Mesenchymal stem cell (in vitro differentiated cells and primary cell): ENCODE results near the gene KLHL2.

Source experiments
- DNase-seq: peaks from one replicate; pipeline ENCODE4 v3.0.0-alpha.2; 2013
- H2AFZ ChIP-seq: one replicate; pipeline ENCODE4 v1.6.1; 2013; ENCODE audit warnings: low read depth, mild to moderate bottlenecking, control low read depth, inconsistent platforms, low read length, moderate library complexity
- H2AK5ac ChIP-seq: 2 replicates; pipeline ENCODE4 v1.6.1; 2013; ENCODE audit warnings: low read length, moderate library complexity, mild to moderate bottlenecking, inconsistent platforms; ENCODE audit not compliant: severe bottlenecking
- H2BK120ac ChIP-seq: one replicate; pipeline ENCODE4 v1.6.1; 2013; ENCODE audit warnings: low read depth, mild to moderate bottlenecking, inconsistent platforms, low read length, moderate library complexity
- H2BK12ac ChIP-seq, 2 experiments: one replicate each; pipeline ENCODE4 v1.6.1; 2013; ENCODE audit warnings: inconsistent platforms in 2 of 2, low read length in 2 of 2, mild to moderate bottlenecking in 2 of 2, moderate library complexity in 2 of 2, control low read depth in 1 of 2
- H2BK15ac ChIP-seq: one replicate; pipeline ENCODE4 v1.6.1; 2013; ENCODE audit warnings: mild to moderate bottlenecking, low read depth, inconsistent platforms; ENCODE audit not compliant: poor library complexity, severe bottlenecking
- H2BK5ac ChIP-seq: 2 replicates; pipeline ENCODE4 v1.6.1; 2013; ENCODE audit warnings: low read depth, mild to moderate bottlenecking, low read length, control low read depth, inconsistent platforms; ENCODE audit not compliant: poor library complexity, severe bottlenecking
- H3K14ac ChIP-seq, 2 experiments: one replicate each; pipeline ENCODE4 v1.6.1; 2013; ENCODE audit warnings: inconsistent platforms in 2 of 2, low read length in 2 of 2, control low read depth in 1 of 2, mild to moderate bottlenecking in 1 of 2, moderate library complexity in 1 of 2
- H3K18ac ChIP-seq, 2 experiments: one replicate each; pipeline ENCODE4 v1.6.1; 2013; ENCODE audit warnings: inconsistent platforms in 2 of 2, low read length in 2 of 2, control low read depth in 1 of 2, low read depth in 1 of 2, mild to moderate bottlenecking in 1 of 2
- H3K23ac ChIP-seq, 2 experiments: one replicate each; pipeline ENCODE4 v1.6.1; 2013; ENCODE audit warnings: inconsistent platforms in 2 of 2, low read length in 2 of 2, mild to moderate bottlenecking in 2 of 2, moderate library complexity in 2 of 2, control low read depth in 1 of 2
- H3K27ac ChIP-seq: 2 replicates; pipeline ENCODE4 v1.5.1; 2013; ENCODE audit warnings: mild to moderate bottlenecking, moderate library complexity, low read length, control low read depth, inconsistent platforms; ENCODE audit not compliant: poor library complexity, severe bottlenecking
- H3K27me3 ChIP-seq, 2 experiments: 2 replicates each; pipeline versions ENCODE4 v1.6.1 to v1.7.0; 2013; ENCODE audit warnings: low read length in 2 of 2, mild to moderate bottlenecking in 2 of 2, moderate library complexity in 2 of 2, control low read depth in 1 of 2, inconsistent platforms in 1 of 2; ENCODE audit not compliant: control insufficient read depth in 1 of 2, insufficient read depth in 1 of 2
- H3K36me3 ChIP-seq, 2 experiments: 2 replicates each; pipeline versions ENCODE4 v1.6.1 to v1.7.0; 2013; ENCODE audit warnings: low read length in 2 of 2, control low read depth in 1 of 2, inconsistent platforms in 1 of 2, low read depth in 1 of 2, mild to moderate bottlenecking in 1 of 2; ENCODE audit not compliant: insufficient read depth in 2 of 2, control insufficient read depth in 1 of 2
- H3K4ac ChIP-seq, 2 experiments: one replicate each; pipeline ENCODE4 v1.6.1; 2013; ENCODE audit warnings: inconsistent platforms in 2 of 2, low read length in 2 of 2, mild to moderate bottlenecking in 2 of 2, moderate library complexity in 2 of 2, control low read depth in 1 of 2, low read depth in 1 of 2
- H3K4me1 ChIP-seq: 2 replicates; pipeline ENCODE4 v1.6.1; 2013; ENCODE audit warnings: low read depth, low read length, control low read depth; ENCODE audit not compliant: control insufficient read depth, insufficient read depth
- H3K4me2 ChIP-seq: 2 replicates; pipeline ENCODE4 v1.6.1; 2013; ENCODE audit warnings: low read length, mild to moderate bottlenecking, inconsistent platforms; ENCODE audit not compliant: poor library complexity, severe bottlenecking
- H3K4me3 ChIP-seq, 2 experiments: 2 replicates each; pipeline versions ENCODE4 v1.5.1 to v1.7.0; 2013; ENCODE audit warnings: low read length in 2 of 2, mild to moderate bottlenecking in 2 of 2, control low read depth in 1 of 2, low read depth in 1 of 2; ENCODE audit not compliant: insufficient read depth in 1 of 2
- H3K79me1 ChIP-seq: replicated peaks from 2 replicates; pipeline ENCODE4 v1.6.1; 2013; ENCODE audit warnings: mild to moderate bottlenecking, control low read depth, low read length, inconsistent platforms; ENCODE audit not compliant: poor library complexity, severe bottlenecking
- H3K9ac ChIP-seq: 2 replicates; pipeline ENCODE4 v1.7.0; 2013; ENCODE audit warnings: mild to moderate bottlenecking, low read length, moderate library complexity
- H3K9me3 ChIP-seq: 2 replicates; pipeline ENCODE4 v1.7.0; 2013; ENCODE audit warnings: mild to moderate bottlenecking, low read length; ENCODE audit not compliant: control insufficient read depth
- H4K8ac ChIP-seq: one replicate; pipeline ENCODE4 v1.6.1; 2013; ENCODE audit warnings: inconsistent platforms, mild to moderate bottlenecking, low read length, moderate library complexity
- H4K91ac ChIP-seq: one replicate; pipeline ENCODE4 v1.6.1; 2013; ENCODE audit warnings: mild to moderate bottlenecking, low read length, inconsistent platforms
- WGBS: methylation state at CpG from one replicate; pipeline ENCODE4 v1.1.7; 2013; ENCODE audit warnings: mixed read lengths; 5-methylcytosine and 5-hydroxymethylcytosine counted together

Gene KLHL2

GRCh38 chr4:165343353-165344191 lies 136.2 kb downstream of the KLHL2 start:
- Histone ChIP-seq H3K27me3 (no peaks in the 10 kb centered on the region), H3K4me1 (no peaks in the 10 kb centered on the region), H3K18ac (no peak overlapping the region), H3K27ac (no peak overlapping the region), H3K4ac (no peak overlapping the region), H2AFZ (no peak overlapping the region), H3K14ac (no peak overlapping the region), H2AK5ac (no peak overlapping the region), H2BK5ac (no peak overlapping the region), H4K91ac (no peak overlapping the region), H3K9ac (no peak overlapping the region), H2BK120ac (no peak overlapping the region), H3K4me2 (no peak overlapping the region), H3K79me1 (peaks cover 5% of the 10 kb centered on the region), H3K9me3 (no peaks in the 10 kb centered on the region), H3K4me3 (no peak overlapping the region), H2BK12ac (no peak overlapping the region), H3K23ac (no peak overlapping the region), H4K8ac (no peak overlapping the region), H2BK15ac (no peak overlapping the region), H3K36me3 (peaks cover 4 to 53% of the 10 kb centered on the region in 2 experiments)
- DNase-seq, result no peak
- WGBS, result 95% methylated on average over 10 of the region's 13 CpGs

GRCh38 chr4:165345666-165346417 lies 138.5 kb downstream of the KLHL2 start:
- H3K4me1 ChIP-seq, result no peaks in the 10 kb centered on the region
- DNase-seq, result peak; percentile 18
- H3K9ac ChIP-seq, result no peak overlapping the region
- H3K79me1 ChIP-seq, result peaks cover 2% of the 10 kb centered on the region
- no peaks in the 10 kb centered on the region for H3K27me3 ChIP-seq
- H2BK120ac ChIP-seq, result no peak overlapping the region
- no peak overlapping the region for H2AK5ac ChIP-seq
- H2BK5ac ChIP-seq, result no peak overlapping the region
- no peak overlapping the region for H3K4me2 ChIP-seq
- H3K14ac ChIP-seq, result no peak overlapping the region
- WGBS, result 85% methylated on average over 8 of the region's 10 CpGs
- H3K4me3 ChIP-seq, result no peak overlapping the region
- no peak overlapping the region for H3K23ac ChIP-seq
- H2BK12ac ChIP-seq, result no peak overlapping the region
- H2BK15ac ChIP-seq, result no peak overlapping the region
- peaks cover 0 to 30% of the 10 kb centered on the region in 2 experiments for H3K36me3 ChIP-seq
- no peak overlapping the region for H4K91ac ChIP-seq
- no peak overlapping the region for H4K8ac ChIP-seq
- H3K9me3 ChIP-seq, result no peaks in the 10 kb centered on the region
- H2AFZ ChIP-seq, result no peak overlapping the region
- H3K27ac ChIP-seq, result no peak overlapping the region
- no peak overlapping the region for H3K18ac ChIP-seq
- no peak overlapping the region for H3K4ac ChIP-seq

GRCh38 chr4:165347647-165348569 lies 140.5 kb downstream of the KLHL2 start:
- no peak for DNase-seq
- 79% methylated on average over 3 of the region's 3 CpGs for WGBS
- H2AFZ ChIP-seq, result no peak overlapping the region

More at GRCh38 chr4:165347647-165348569, 140.5 kb downstream of the KLHL2 start:
- Histone ChIP-seq H3K14ac (no peak overlapping the region), H2BK12ac (no peak overlapping the region), H4K91ac (no peak overlapping the region), H2BK15ac (no peak overlapping the region), H3K27ac (no peak overlapping the region), H2BK120ac (no peak overlapping the region), H3K4ac (no peak overlapping the region), H4K8ac (no peak overlapping the region), H3K36me3 (peaks cover 0 to 12% of the 10 kb centered on the region in 2 experiments), H2AK5ac (no peak overlapping the region), H3K4me2 (no peak overlapping the region), H3K79me1 (no peaks in the 10 kb centered on the region), H2BK5ac (no peak overlapping the region), H3K4me3 (no peak overlapping the region), H3K9ac (no peak overlapping the region), H3K4me1 (no peaks in the 10 kb centered on the region), H3K23ac (no peak overlapping the region), H3K18ac (no peak overlapping the region), H3K9me3 (no peaks in the 10 kb centered on the region), H3K27me3 (no peaks in the 10 kb centered on the region)
